Mesenchymal stem cell (in vitro differentiated cells and primary cell): ENCODE measurements around the gene CNGA1.

Experiments used
- DNase-seq: peaks from one replicate; pipeline ENCODE4 v3.0.0-alpha.2; 2013
- H2AFZ ChIP-seq: one replicate; pipeline ENCODE4 v1.6.1; 2013; ENCODE audit warnings: low read depth, mild to moderate bottlenecking, control low read depth, inconsistent platforms, low read length, moderate library complexity
- H2AK5ac ChIP-seq: 2 replicates; pipeline ENCODE4 v1.6.1; 2013; ENCODE audit warnings: low read length, moderate library complexity, mild to moderate bottlenecking, inconsistent platforms; ENCODE audit not compliant: severe bottlenecking
- H2BK120ac ChIP-seq: one replicate; pipeline ENCODE4 v1.6.1; 2013; ENCODE audit warnings: low read depth, mild to moderate bottlenecking, inconsistent platforms, low read length, moderate library complexity
- H2BK12ac ChIP-seq, 2 experiments: one replicate each; pipeline ENCODE4 v1.6.1; 2013; ENCODE audit warnings: inconsistent platforms in 2 of 2, low read length in 2 of 2, mild to moderate bottlenecking in 2 of 2, moderate library complexity in 2 of 2, control low read depth in 1 of 2
- H2BK15ac ChIP-seq: one replicate; pipeline ENCODE4 v1.6.1; 2013; ENCODE audit warnings: mild to moderate bottlenecking, low read depth, inconsistent platforms; ENCODE audit not compliant: poor library complexity, severe bottlenecking
- H2BK5ac ChIP-seq: 2 replicates; pipeline ENCODE4 v1.6.1; 2013; ENCODE audit warnings: low read depth, mild to moderate bottlenecking, low read length, control low read depth, inconsistent platforms; ENCODE audit not compliant: poor library complexity, severe bottlenecking
- H3K14ac ChIP-seq, 2 experiments: one replicate each; pipeline ENCODE4 v1.6.1; 2013; ENCODE audit warnings: inconsistent platforms in 2 of 2, low read length in 2 of 2, control low read depth in 1 of 2, mild to moderate bottlenecking in 1 of 2, moderate library complexity in 1 of 2
- H3K18ac ChIP-seq, 2 experiments: one replicate each; pipeline ENCODE4 v1.6.1; 2013; ENCODE audit warnings: inconsistent platforms in 2 of 2, low read length in 2 of 2, control low read depth in 1 of 2, low read depth in 1 of 2, mild to moderate bottlenecking in 1 of 2
- H3K23ac ChIP-seq, 2 experiments: one replicate each; pipeline ENCODE4 v1.6.1; 2013; ENCODE audit warnings: inconsistent platforms in 2 of 2, low read length in 2 of 2, mild to moderate bottlenecking in 2 of 2, moderate library complexity in 2 of 2, control low read depth in 1 of 2
- H3K27ac ChIP-seq: 2 replicates; pipeline ENCODE4 v1.5.1; 2013; ENCODE audit warnings: mild to moderate bottlenecking, moderate library complexity, low read length, control low read depth, inconsistent platforms; ENCODE audit not compliant: poor library complexity, severe bottlenecking
- H3K27me3 ChIP-seq, 2 experiments: 2 replicates each; pipeline versions ENCODE4 v1.6.1 to v1.7.0; 2013; ENCODE audit warnings: low read length in 2 of 2, mild to moderate bottlenecking in 2 of 2, moderate library complexity in 2 of 2, control low read depth in 1 of 2, inconsistent platforms in 1 of 2; ENCODE audit not compliant: control insufficient read depth in 1 of 2, insufficient read depth in 1 of 2
- H3K36me3 ChIP-seq, 2 experiments: 2 replicates each; pipeline versions ENCODE4 v1.6.1 to v1.7.0; 2013; ENCODE audit warnings: low read length in 2 of 2, control low read depth in 1 of 2, inconsistent platforms in 1 of 2, low read depth in 1 of 2, mild to moderate bottlenecking in 1 of 2; ENCODE audit not compliant: insufficient read depth in 2 of 2, control insufficient read depth in 1 of 2
- H3K4ac ChIP-seq, 2 experiments: one replicate each; pipeline ENCODE4 v1.6.1; 2013; ENCODE audit warnings: inconsistent platforms in 2 of 2, low read length in 2 of 2, mild to moderate bottlenecking in 2 of 2, moderate library complexity in 2 of 2, control low read depth in 1 of 2, low read depth in 1 of 2
- H3K4me1 ChIP-seq: 2 replicates; pipeline ENCODE4 v1.6.1; 2013; ENCODE audit warnings: low read depth, low read length, control low read depth; ENCODE audit not compliant: control insufficient read depth, insufficient read depth
- H3K4me2 ChIP-seq: 2 replicates; pipeline ENCODE4 v1.6.1; 2013; ENCODE audit warnings: low read length, mild to moderate bottlenecking, inconsistent platforms; ENCODE audit not compliant: poor library complexity, severe bottlenecking
- H3K4me3 ChIP-seq, 2 experiments: 2 replicates each; pipeline versions ENCODE4 v1.5.1 to v1.7.0; 2013; ENCODE audit warnings: low read length in 2 of 2, mild to moderate bottlenecking in 2 of 2, control low read depth in 1 of 2, low read depth in 1 of 2; ENCODE audit not compliant: insufficient read depth in 1 of 2
- H3K79me1 ChIP-seq: replicated peaks from 2 replicates; pipeline ENCODE4 v1.6.1; 2013; ENCODE audit warnings: mild to moderate bottlenecking, control low read depth, low read length, inconsistent platforms; ENCODE audit not compliant: poor library complexity, severe bottlenecking
- H3K9ac ChIP-seq: 2 replicates; pipeline ENCODE4 v1.7.0; 2013; ENCODE audit warnings: mild to moderate bottlenecking, low read length, moderate library complexity
- H3K9me3 ChIP-seq: 2 replicates; pipeline ENCODE4 v1.7.0; 2013; ENCODE audit warnings: mild to moderate bottlenecking, low read length; ENCODE audit not compliant: control insufficient read depth
- H4K8ac ChIP-seq: one replicate; pipeline ENCODE4 v1.6.1; 2013; ENCODE audit warnings: inconsistent platforms, mild to moderate bottlenecking, low read length, moderate library complexity
- H4K91ac ChIP-seq: one replicate; pipeline ENCODE4 v1.6.1; 2013; ENCODE audit warnings: mild to moderate bottlenecking, low read length, inconsistent platforms
- WGBS: methylation state at CpG from one replicate; pipeline ENCODE4 v1.1.7; 2013; ENCODE audit warnings: mixed read lengths; 5-methylcytosine and 5-hydroxymethylcytosine counted together

Gene CNGA1

DNA sequence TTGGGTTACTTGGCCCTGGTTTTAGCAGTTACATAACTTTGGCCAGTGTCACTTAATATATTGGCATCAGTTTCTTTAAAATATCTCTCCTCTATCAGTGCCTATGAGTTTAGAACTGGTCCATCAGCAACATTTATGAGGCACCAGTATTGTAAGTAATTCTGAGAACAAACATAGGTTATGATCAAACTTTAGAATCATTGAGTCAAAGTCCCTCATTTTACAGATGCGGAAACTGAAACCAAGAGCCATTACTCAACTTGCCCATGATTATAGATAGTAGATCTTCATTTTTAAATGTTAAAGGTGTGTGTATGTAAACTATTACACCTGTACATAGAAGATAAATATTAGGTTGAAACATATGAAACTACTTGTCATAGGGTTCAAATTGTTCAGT, 4.6 kb upstream of the CNGA1 start:
- no peak overlapping the region for H3K23ac ChIP-seq
- no peaks in the 10 kb centered on the region for H3K36me3 ChIP-seq
- H4K91ac ChIP-seq: no peak overlapping the region
- peaks cover 8% of the 10 kb centered on the region for H3K4me1 ChIP-seq
- H3K9me3 ChIP-seq: no peaks in the 10 kb centered on the region
- H3K79me1 ChIP-seq: peaks cover 2% of the 10 kb centered on the region
- DNase-seq: no peak
- no peak overlapping the region for H2BK5ac ChIP-seq
- H2AFZ ChIP-seq: no peak overlapping the region
- no peak overlapping the region for H2AK5ac ChIP-seq
- no peak overlapping the region for H3K9ac ChIP-seq
- H3K27me3 ChIP-seq: peaks cover 0 to 24% of the 10 kb centered on the region in 2 experiments
- no peak overlapping the region for H2BK120ac ChIP-seq
- no peak overlapping the region for H3K4ac ChIP-seq
- no peak overlapping the region for H3K18ac ChIP-seq
- no CpG with 5 or more reads among the region's 1 CpG for WGBS
- H2BK15ac ChIP-seq: no peak overlapping the region
- no peak overlapping the region for H4K8ac ChIP-seq
- no peak overlapping the region for H3K4me3 ChIP-seq
- H3K27ac ChIP-seq: no peak overlapping the region
- no peak overlapping the region for H3K4me2 ChIP-seq
- H3K14ac ChIP-seq: no peak overlapping the region
- no peak overlapping the region for H2BK12ac ChIP-seq

DNA sequence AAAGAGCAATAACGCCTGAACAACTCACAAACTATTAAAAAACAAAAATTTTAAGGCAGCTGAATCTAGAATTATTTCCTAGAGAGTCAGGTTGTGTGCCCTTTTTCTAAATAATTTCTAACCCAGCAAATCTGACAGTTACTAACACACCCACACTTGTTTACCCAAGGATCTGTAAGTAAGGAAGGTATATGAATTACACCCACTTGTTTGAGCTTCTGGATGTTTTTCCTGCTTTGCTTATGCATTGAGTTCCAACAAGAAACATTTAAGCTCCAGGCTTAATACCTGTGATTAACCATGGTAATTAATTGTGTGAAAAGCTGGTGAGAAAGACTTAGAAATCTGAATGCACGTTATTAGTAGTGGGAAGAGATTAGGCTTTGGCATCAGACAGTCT, 1.6 kb upstream of the CNGA1 start:
- Histone ChIP-seq H2AFZ (no peak overlapping the region), H3K4me2 (no peak overlapping the region), H3K18ac (no peak overlapping the region), H3K4me1 (peaks cover 7% of the 10 kb centered on the region), H2BK12ac (no peak overlapping the region), H3K4ac (no peak overlapping the region), H3K79me1 (peaks cover 2% of the 10 kb centered on the region), H3K36me3 (no peaks in the 10 kb centered on the region), H3K14ac (no peak overlapping the region), H2BK15ac (no peak overlapping the region), H3K4me3 (no peak overlapping the region), H3K23ac (no peak overlapping the region), H3K9ac (no peak overlapping the region), H4K8ac (no peak overlapping the region), H2BK5ac (no peak overlapping the region), H3K27me3 (peaks cover 0 to 24% of the 10 kb centered on the region in 2 experiments), H2AK5ac (no peak overlapping the region), H4K91ac (no peak overlapping the region), H2BK120ac (no peak overlapping the region), H3K9me3 (no peaks in the 10 kb centered on the region), H3K27ac (no peak overlapping the region)
- DNase-seq: no peak
- WGBS: 96% methylated on average over 2 of the region's 2 CpGs

DNA sequence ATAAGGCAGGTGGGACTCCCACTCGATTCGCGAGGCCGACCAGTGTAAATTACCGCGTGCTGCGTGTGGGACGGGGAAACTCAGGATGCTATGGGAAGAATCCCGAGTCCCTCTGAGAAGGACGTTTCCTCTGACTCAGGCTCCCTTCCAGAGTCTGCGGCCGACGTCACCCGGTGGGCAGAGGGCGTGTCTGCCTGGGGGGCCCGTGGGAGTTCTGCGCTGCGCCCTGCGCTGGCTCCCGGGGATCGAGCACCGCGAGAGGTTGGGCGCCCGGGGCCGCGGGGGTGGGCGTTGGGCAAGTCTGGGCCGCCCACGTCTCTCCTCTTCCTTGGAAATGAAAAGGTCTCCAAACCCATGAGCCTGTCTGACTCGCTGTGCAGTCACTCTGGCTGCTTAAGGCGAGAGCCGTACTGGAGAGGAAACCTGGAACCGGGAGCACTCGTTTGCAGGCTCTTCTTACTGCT, 659 bp upstream of the CNGA1 start:
- no peak overlapping the region for H3K4ac ChIP-seq
- no peak overlapping the region for H3K14ac ChIP-seq
- H2AFZ ChIP-seq: peak overlapping the region; percentile 62
- H3K9me3 ChIP-seq: no peaks in the 10 kb centered on the region
- peak; percentile 82 for DNase-seq
- H2BK5ac ChIP-seq: no peak overlapping the region
- H3K79me1 ChIP-seq: peaks cover 2% of the 10 kb centered on the region
- H3K27ac ChIP-seq: no peak overlapping the region
- H3K18ac ChIP-seq: peak overlapping the region; percentile 63 to 70
- WGBS: 2% methylated on average over 35 of the region's 35 CpGs
- H3K36me3 ChIP-seq: no peaks in the 10 kb centered on the region
- H4K8ac ChIP-seq: peak overlapping the region; percentile 32
- H3K4me3 ChIP-seq: peak overlapping the region; percentile 82 to 92
- H3K27me3 ChIP-seq: peaks cover 0 to 24% of the 10 kb centered on the region in 2 experiments
- peak overlapping the region; percentile 76 for H3K9ac ChIP-seq
- H3K4me2 ChIP-seq: peak overlapping the region; percentile 100
- H3K4me1 ChIP-seq: peaks cover 7% of the 10 kb centered on the region
- no peak overlapping the region for H2BK120ac ChIP-seq
- H2AK5ac ChIP-seq: no peak overlapping the region
- H4K91ac ChIP-seq: no peak overlapping the region
- peak overlapping the region in 1 of 2 experiments; percentile 57 for H2BK12ac ChIP-seq
- H2BK15ac ChIP-seq: peak overlapping the region; percentile 45
- no peak overlapping the region for H3K23ac ChIP-seq

DNA sequence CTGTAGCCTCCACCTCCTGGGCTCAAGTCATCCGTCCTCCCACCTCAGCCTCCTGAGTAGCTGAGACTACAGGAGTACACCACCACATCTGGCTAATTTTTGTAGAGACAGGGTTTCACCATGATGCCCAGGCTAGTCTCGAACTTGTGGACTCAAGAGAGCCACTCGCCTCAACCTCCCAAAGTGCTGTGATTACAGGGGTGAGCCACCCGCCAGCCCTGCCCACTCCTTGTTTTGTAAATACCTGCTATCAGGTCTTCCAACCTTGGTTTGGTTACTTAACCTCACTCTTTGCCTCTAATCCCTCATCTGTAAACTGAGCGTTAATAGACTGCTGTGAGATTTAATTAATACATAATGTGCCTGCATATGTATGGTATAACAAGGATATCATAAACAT, 803 bp downstream of the CNGA1 start:
- Histone ChIP-seq H3K18ac (no peak overlapping the region), H3K4me1 (peaks cover 7% of the 10 kb centered on the region), H2BK120ac (no peak overlapping the region), H3K27me3 (peaks cover 0 to 24% of the 10 kb centered on the region in 2 experiments), H3K14ac (no peak overlapping the region), H2BK15ac (no peak overlapping the region), H4K8ac (no peak overlapping the region), H3K4me2 (no peak overlapping the region), H2AFZ (no peak overlapping the region), H3K79me1 (peaks cover 2% of the 10 kb centered on the region), H3K9ac (no peak overlapping the region), H3K4me3 (no peak overlapping the region), H3K27ac (no peak overlapping the region), H3K36me3 (no peaks in the 10 kb centered on the region), H2BK5ac (no peak overlapping the region), H2BK12ac (no peak overlapping the region), H3K9me3 (no peaks in the 10 kb centered on the region), H4K91ac (no peak overlapping the region), H2AK5ac (no peak overlapping the region), H3K23ac (no peak overlapping the region), H3K4ac (no peak overlapping the region)
- DNase-seq: no peak
- WGBS: 97% methylated on average over 4 of the region's 5 CpGs
